AG08395 (cell line): ENCODE measurements around the gene SKI.
A peak's percentile ranks its signal among the peaks of the same experiment; 100 is the strongest.
"Not testable (repeated sequence)": the region's sequence is repeated elsewhere in the genome, so short reads cannot be mapped to it uniquely, and the experiment has no call there.

Source experiments
- DNase-seq: peaks from one replicate; pipeline ENCODE4 v3.0.0; 2012; ENCODE audit warnings: mixed read lengths, low spot score

SKI gene

GRCh38 chr1:2323451-2323974, 95.4 kb downstream of the SKI start:
- no peak for DNase-seq

GRCh38 chr1:2324553-2325366, 96.6 kb downstream of the SKI start:
- no peak for DNase-seq

DNA sequence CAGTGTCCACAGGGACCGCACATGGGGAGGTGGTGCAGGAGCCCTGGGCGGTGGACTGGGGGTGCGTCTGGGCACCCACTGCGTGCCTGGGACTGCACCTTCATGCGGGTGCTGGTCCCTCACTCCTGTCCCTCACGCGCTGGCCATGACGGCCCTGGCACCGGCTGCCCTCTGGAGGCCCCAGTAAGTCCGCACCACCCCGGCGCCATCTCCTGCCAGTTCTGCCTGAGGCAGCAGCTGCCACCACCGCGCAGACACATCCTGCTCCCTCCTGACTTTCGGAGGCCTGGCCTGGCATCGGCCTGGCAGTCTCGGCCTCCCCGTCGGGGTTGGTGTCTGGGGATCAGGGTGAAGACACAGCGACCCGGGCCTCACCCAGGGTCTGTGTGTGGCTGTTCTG, 98.4 kb downstream of the SKI start:
- no peak for DNase-seq

DNA sequence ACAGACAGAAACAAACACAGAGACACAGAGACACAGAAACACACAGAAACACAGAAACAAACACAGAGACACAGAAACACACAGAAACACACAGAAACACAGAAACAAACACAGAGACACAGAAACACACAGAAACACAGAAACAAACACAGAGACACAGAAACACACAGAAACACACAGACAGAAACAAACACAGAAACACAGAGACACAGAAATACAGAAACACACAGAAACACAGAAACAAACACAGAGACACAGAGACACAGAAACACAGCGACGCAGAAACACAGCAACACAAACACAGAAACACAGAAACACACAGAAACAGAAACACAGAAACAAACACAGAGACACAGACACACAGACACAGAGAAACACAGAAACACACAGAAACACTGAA, 99.0 kb downstream of the SKI start:
- not testable (repeated sequence) for DNase-seq

DNA sequence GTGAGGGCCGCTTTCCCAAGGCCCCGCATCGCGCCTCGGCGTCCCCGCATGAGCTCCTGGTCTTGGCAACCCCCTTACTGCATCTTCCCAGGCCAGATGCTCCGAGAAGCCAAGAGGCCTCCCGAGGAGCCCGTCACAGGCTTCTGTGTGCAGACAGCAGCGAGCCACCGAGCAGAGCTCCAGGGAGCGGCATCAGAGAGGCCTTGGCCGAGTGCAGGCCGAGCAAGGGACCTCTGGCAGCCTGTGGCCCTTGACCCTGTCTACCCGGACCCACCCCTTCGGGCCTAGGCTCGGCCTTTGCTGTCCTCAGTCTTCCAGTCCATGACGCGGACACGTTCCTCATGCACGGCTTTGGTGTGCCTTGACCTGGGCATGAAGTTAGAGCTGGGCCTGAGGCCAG, 99.7 kb downstream of the SKI start:
- DNase-seq = no peak

- no peak for DNase-seq
Measured at GRCh38 chr1:2328676-2329455, 100.7 kb downstream of the SKI start.

DNA sequence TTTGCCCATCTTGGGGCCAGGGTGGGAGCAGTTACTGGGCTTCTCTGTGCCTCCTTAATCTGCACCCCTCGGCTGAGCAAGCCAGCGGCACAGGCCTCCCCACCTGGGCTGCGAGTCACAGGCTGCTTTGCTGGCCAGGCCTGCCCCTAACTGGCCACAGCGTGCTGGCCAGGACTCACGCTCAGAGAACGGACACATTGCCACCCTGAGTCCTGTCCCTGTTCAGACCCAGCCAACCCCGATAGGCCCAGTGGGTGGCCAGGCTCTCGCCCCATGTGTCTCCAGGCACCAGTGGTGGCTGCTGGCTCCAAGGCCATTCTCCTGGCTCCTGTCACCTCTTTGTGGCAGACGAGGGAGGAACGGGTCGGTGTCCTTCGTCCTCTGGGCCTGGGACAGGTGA, 101.9 kb downstream of the SKI start:
- no peak for DNase-seq

DNA sequence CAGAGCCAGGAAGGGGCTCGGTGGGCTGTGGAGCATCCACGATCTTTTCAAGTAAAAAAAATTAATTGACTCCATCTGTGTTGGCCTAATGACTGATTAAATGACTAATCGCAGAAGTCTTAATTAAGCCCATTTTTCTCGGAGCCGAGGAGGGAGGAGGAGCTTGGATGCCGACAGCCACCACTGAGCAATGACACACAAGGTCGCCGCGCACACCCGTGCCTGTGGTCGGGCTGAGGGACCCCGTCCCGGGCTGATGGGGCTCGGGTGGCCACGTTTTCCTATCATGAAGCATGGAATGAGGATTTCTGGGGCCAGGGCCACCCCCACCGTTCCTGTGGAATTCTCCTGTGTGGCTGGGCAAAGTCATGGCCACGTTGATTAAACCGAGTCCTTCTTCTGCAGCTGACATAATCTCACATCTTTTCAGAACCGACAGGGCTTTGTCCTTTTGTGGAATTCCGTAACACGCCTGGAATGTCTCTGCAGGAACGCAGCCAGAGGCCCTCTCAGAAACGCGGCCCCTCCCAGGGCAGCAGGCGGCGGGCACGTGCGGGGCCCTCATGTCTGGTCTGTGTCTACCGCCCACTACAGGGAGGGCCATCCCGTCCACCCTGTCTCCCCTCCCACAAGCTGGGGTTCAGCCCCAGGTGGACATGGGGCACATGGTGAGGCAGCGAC, 102.5 kb downstream of the SKI start:
- peak; percentile 92 for DNase-seq

- DNase-seq = no peak
Measured at GRCh38 chr1:2331200-2331544, 103.1 kb downstream of the SKI start.

DNA sequence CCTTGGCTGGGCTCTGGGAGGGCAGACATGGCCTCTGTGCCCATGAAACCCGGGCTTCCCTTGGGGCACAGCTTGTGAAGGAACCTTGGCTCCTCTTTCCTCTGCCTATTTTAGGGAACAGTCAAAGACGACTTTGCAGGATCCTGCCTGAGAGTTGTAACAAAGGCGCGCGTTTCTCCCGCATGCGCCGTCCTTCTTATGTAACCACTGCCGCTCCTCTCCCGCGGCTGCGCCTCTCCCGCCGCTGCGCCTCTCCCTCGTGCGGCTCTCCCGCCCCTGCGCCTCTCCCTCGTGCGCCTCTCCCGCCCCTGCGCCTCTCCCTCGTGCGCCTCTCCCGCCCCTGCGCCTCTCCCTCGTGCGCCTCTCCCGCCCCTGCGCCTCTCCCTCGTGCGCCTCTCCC, 103.5 kb downstream of the SKI start:
- not testable (repeated sequence) for DNase-seq

GRCh38 chr1:2334366-2334765, 106.2 kb downstream of the SKI start:
- no peak for DNase-seq

DNA sequence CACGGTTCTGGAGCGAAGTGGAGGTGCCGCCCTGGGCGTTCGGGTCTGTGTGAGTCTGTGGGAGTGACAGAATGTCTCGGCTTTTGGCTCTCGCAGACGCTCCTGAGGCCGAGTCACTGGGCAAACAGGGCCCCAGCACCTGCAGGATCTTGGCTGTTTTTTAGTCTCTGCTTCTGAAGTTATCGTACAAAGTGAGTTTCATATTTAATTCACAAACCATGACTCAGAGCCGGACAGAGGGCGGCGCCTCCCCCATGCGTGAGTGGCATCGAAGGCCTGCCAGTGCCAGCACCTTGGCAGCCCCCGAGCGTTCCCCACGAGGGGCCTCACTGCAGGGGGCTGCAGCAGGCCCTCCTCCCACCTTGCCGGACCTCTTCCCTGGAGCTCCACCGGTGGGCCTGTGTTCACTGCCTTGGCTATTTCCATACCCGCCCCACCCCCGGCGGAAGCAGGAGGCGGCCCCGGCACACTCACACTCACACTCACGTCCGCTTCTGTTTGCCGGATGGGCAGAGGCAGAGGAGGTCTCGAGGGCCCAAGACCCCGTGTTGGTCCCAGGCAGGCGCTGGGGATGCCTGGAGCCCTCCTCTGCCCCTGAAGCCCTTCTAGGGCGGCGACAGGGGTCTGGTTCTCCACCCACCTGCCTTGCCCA, 106.9 kb downstream of the SKI start:
- DNase-seq = no peak

DNA sequence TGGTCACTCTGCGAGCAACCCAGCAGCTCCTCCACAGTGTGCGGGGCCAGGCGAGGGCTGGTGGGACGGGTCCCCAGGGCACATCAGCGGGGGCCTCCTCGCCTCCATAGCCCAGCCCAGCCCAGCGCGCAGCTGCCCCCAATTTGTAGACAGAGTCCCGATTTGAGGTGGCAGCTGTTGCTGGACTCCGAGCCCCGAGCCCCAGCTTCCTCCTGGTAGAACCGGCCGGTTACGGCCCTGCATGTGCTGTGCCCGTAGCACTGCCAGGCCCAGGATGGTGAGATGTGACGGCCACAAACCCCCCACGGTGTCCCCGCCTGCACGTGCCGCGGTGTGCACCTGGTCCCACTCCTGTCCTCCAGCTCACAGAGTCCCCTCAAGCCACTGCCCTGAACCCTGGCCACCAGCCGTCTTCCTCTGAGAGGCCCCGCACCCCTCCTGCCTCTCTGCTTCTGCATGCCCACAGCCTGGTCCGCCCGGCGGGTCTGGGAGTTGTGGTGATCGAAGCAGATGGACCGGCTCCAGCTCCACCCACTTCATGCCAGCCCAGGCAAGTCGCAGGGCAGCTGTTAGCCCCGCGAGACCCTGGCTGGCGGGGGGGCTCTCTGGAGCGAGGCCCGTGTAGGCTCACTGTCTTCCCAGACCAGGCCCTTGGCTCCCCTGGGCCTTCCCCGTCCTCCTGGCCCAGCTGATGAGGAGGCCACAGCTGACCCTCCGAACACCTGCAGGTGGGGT, 107.8 kb downstream of the SKI start:
- no peak for DNase-seq

GRCh38 chr1:2336499-2336898, 108.4 kb downstream of the SKI start:
- DNase-seq = no peak

DNA sequence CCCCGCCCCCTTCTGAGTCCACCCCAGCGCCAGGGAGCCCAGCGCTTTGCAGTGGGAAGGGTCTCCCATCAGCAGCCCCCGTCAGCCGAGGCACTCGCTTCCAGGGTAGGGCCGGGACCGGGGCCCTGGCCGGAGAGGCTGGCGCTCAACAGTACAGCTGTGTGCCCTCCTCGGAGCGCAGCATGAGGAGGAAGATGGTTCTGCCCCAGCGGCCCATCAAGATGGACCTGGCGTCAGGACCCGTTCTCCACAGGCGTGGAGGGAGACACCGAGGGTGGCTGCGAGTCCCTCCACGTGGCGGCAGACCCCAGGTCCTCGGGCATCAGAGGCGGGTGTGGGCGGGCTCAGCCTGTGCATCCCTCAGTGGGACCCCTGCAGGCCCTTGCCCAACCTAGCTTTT, 109.0 kb downstream of the SKI start:
- no peak for DNase-seq

- DNase-seq = no peak
Measured at GRCh38 chr1:2337501-2337900, 109.4 kb downstream of the SKI start.

- DNase-seq = no peak
Measured at GRCh38 chr1:2339206-2340085, 111.3 kb downstream of the SKI start.

DNA sequence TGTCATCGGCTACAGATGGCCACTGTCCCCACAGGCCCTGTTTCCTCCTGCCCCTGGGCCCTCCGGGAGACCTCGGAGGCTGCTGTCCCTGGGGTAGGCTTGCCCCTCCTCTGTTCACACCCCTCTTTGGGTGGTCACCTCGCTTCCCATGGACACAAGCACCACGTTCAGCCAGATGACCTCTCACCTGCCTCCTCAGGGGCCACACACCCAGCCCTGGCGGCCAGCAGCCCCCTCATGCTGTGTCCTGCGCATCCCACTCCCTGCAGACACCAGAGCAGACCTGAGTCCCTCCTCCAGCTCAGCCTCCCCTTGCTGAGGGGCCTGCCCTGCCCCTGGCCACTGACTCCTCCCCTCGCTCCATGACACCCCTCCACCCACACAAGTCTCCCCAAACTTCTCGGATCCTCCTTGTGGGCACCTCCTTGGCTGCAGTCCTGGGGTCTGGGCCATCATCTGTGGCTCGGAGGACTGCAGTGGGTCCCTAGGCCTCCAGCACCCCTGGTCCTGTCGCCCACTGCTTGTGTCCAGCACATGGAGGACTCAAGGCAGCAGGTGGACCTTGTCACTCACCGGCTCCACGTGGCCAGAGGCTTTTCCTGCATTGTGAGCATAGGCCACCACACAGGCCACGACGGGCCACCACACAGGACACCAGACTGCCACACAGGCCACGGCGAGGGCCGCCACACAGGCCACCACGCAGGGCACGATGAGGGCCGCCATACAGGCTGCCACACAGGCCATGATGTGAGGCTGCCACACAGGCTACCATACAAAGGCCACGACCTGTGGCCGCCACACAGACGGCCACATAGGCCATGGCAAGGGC, 112.2 kb downstream of the SKI start:
- DNase-seq = no peak

- no peak for DNase-seq
Measured at GRCh38 chr1:2340918-2341254, 112.8 kb downstream of the SKI start.
